Activated naive CD8-positive, alpha-beta T cell (primary cell): ENCODE data around the gene CCDC14.
"Not testable (repeated sequence)": the region's sequence is repeated elsewhere in the genome, so short reads cannot be mapped to it uniquely, and the experiment has no call there.

Experiments used
- H3K27ac Mint-ChIP-seq: one replicate; pipeline ENCODE4 v1.8.0; 2021; ENCODE audit warnings: mixed read lengths
- H3K27me3 Mint-ChIP-seq: one replicate; pipeline ENCODE4 v1.8.0; 2021; ENCODE audit warnings: mixed read lengths
- H3K36me3 Mint-ChIP-seq: one replicate; pipeline ENCODE4 v1.8.0; 2021; ENCODE audit warnings: mixed read lengths
- H3K4me1 Mint-ChIP-seq: one replicate; pipeline ENCODE4 v1.8.0; 2021; ENCODE audit warnings: low read depth, mixed read lengths
- H3K4me3 Mint-ChIP-seq: one replicate; pipeline ENCODE4 v1.8.0; 2021; ENCODE audit warnings: mild to moderate bottlenecking, mixed read lengths
- H3K9me3 Mint-ChIP-seq: one replicate; pipeline ENCODE4 v1.8.0; 2021; ENCODE audit warnings: low read depth, mixed read lengths

CCDC14 gene

DNA sequence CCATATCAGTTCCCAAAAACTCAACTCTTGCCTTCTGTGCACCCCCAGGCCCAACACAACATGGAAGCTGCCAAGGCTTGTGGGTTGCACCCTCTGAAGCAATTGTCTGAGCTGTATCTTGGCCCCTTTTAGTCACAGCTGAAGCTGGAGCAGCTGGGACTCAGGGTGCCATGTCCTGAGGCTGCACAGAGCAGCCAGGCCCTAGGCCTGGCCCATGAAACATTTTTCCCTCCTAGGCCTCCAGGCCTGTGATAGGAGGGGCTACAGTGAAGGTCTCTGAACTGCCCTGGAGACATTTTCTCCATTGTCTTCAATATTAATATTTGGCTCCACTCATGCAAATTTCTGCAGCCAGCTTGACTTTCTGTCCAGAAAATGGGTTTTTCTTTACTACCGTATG, 68.8 kb downstream of the CCDC14 start:
- Mint-ChIP-seq H3K4me3 (no peak overlapping the region), H3K36me3 (peaks cover 7% of the 10 kb centered on the region), H3K27ac (no peak overlapping the region), H3K27me3 (peaks cover 10% of the 10 kb centered on the region), H3K9me3 (peaks cover 14% of the 10 kb centered on the region), H3K4me1 (no peaks in the 10 kb centered on the region)

GRCh38 chr3:123890991-123891390, 70.0 kb downstream of the CCDC14 start:
- H3K27ac Mint-ChIP-seq, H3K4me1 Mint-ChIP-seq, H3K36me3 Mint-ChIP-seq, H3K4me3 Mint-ChIP-seq: not testable (repeated sequence)
- H3K9me3 Mint-ChIP-seq, result peaks cover 14% of the 10 kb centered on the region
- H3K27me3 Mint-ChIP-seq, result peaks cover 15% of the 10 kb centered on the region

- peaks cover 21% of the 10 kb centered on the region for H3K27me3 Mint-ChIP-seq
- H3K27ac Mint-ChIP-seq, H3K4me3 Mint-ChIP-seq, H3K4me1 Mint-ChIP-seq, H3K36me3 Mint-ChIP-seq: not testable (repeated sequence)
- H3K9me3 Mint-ChIP-seq, result peaks cover 14% of the 10 kb centered on the region
Measured at GRCh38 chr3:123890162-123890561, 70.9 kb downstream of the CCDC14 start.

- Mint-ChIP-seq H3K4me3 (no peak overlapping the region), H3K9me3 (no peaks in the 10 kb centered on the region), H3K36me3 (no peaks in the 10 kb centered on the region), H3K4me1 (peaks cover 16% of the 10 kb centered on the region), H3K27me3 (peaks cover 38% of the 10 kb centered on the region), H3K27ac (no peak overlapping the region)
Measured at GRCh38 chr3:123884993-123885392, 76.0 kb downstream of the CCDC14 start.

GRCh38 chr3:123884203-123884831, 76.7 kb downstream of the CCDC14 start, which contains the start of gene MYLK:
TSS of gene MYLK (minus strand) at chr3:123884332. CDS start at chr3:123793841, 90,491 bp downstream.
- Mint-ChIP-seq H3K4me3 (peak within 1 kb of the TSS; percentile 80), H3K27ac (no peak within 1 kb of the TSS), H3K4me1 (peaks cover 16% of the 10 kb centered on the region), H3K27me3 (peaks cover 37% of the 10 kb centered on the region), H3K9me3 (no peaks in the 10 kb centered on the region), H3K36me3 (no peaks in the 10 kb centered on the region)

DNA sequence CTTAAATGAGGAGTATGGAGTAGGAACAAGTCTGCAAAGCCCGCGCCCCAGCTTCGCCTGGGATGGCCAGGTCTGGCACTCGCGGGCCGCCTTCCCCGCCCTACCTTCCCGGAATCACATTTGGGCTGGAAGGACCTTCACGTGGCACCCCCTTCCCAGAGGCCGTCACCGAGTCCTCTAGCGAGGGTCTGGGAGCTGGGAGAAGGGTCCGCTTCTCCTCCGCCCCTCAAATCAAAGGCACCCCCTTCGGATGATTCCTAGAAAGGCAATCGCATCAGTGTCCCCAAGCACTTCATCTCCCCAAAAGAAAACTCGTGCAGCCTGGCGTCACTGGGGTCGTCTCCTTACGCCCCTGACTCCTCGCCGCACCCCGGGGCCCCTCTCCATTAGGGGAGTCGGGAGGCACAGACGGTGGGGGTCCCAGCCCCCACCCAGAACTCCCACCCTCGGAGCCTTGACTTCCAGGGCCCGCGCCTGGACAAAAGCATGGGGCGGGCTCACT, 77.3 kb downstream of the CCDC14 start:
- peak overlapping the region; percentile 59 for H3K4me3 Mint-ChIP-seq
- peaks cover 16% of the 10 kb centered on the region for H3K4me1 Mint-ChIP-seq
- H3K27ac Mint-ChIP-seq, result no peak overlapping the region
- H3K27me3 Mint-ChIP-seq, result peaks cover 34% of the 10 kb centered on the region
- H3K36me3 Mint-ChIP-seq, result no peaks in the 10 kb centered on the region
- H3K9me3 Mint-ChIP-seq, result no peaks in the 10 kb centered on the region

GRCh38 chr3:123883111-123883510, 77.9 kb downstream of the CCDC14 start:
- H3K9me3 Mint-ChIP-seq, result no peaks in the 10 kb centered on the region
- H3K27ac Mint-ChIP-seq, result no peak overlapping the region
- H3K4me1 Mint-ChIP-seq, result peaks cover 16% of the 10 kb centered on the region
- H3K4me3 Mint-ChIP-seq, result peak overlapping the region; percentile 59
- no peaks in the 10 kb centered on the region for H3K36me3 Mint-ChIP-seq
- H3K27me3 Mint-ChIP-seq, result peaks cover 34% of the 10 kb centered on the region

- no peak overlapping the region for H3K27ac Mint-ChIP-seq
- H3K4me1 Mint-ChIP-seq, result peaks cover 16% of the 10 kb centered on the region
- H3K4me3 Mint-ChIP-seq, result no peak overlapping the region
- H3K27me3 Mint-ChIP-seq, result peaks cover 30% of the 10 kb centered on the region
- H3K36me3 Mint-ChIP-seq, result no peaks in the 10 kb centered on the region
- H3K9me3 Mint-ChIP-seq, result no peaks in the 10 kb centered on the region
Measured at GRCh38 chr3:123881771-123882170, 79.3 kb downstream of the CCDC14 start.

DNA sequence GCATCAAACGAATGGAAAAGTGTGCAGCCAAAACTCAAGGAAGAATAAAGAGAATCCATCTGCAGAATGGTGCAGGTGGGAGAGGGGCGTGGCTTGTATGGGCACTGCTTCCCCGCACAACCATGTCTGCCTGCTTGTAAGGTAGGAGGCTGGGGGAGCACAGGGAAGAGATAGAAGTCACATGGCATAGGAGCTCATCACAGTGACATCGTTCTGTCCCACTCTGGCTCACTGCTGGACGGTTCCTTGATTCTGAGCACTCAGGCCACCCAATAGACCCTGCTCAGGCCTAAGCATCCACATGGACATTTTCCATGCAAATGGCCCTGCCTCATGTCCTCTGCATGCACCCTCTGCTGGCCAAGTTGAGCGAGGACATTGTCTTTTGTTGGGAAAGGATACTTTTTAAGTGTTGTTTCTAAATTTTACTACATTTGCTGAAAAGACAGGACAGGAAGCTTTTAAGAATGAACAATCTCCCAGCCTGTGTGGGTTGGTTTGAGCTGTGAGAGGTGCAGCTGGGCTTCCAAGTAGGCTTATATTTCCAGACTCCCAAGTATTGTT, 79.9 kb downstream of the CCDC14 start:
- H3K27ac Mint-ChIP-seq, result no peak overlapping the region
- H3K4me1 Mint-ChIP-seq, result peaks cover 16% of the 10 kb centered on the region
- H3K9me3 Mint-ChIP-seq, result no peaks in the 10 kb centered on the region
- no peak overlapping the region for H3K4me3 Mint-ChIP-seq
- peaks cover 26% of the 10 kb centered on the region for H3K27me3 Mint-ChIP-seq
- H3K36me3 Mint-ChIP-seq, result no peaks in the 10 kb centered on the region

DNA sequence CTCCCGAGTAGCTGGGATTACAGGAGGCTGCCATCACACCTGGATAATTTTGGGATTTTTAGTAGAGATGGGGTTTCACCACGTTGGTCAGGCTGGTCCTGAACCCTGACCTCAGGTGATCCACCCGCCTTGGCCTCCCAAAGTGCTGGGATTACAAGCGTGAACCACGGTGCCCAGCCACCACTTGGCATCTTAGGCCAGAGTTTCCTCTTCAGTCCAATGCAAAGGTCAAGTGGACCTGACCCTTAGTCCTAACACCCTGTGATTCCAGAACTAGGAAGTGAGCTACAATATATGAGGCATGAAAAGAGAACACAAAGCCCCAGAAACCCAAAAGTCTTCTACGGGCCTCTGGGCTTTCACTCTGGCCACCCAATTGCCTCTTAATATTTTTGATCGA, 82.2 kb downstream of the CCDC14 start:
- Mint-ChIP-seq H3K27me3 (peaks cover 16% of the 10 kb centered on the region), H3K4me3 (no peak overlapping the region), H3K9me3 (no peaks in the 10 kb centered on the region), H3K27ac (no peak overlapping the region), H3K36me3 (no peaks in the 10 kb centered on the region), H3K4me1 (peaks cover 10% of the 10 kb centered on the region)

GRCh38 chr3:123877965-123878364, 83.1 kb downstream of the CCDC14 start:
- Mint-ChIP-seq H3K27me3 (peaks cover 11% of the 10 kb centered on the region), H3K4me3 (no peak overlapping the region), H3K9me3 (no peaks in the 10 kb centered on the region), H3K36me3 (no peaks in the 10 kb centered on the region), H3K27ac (no peak overlapping the region), H3K4me1 (peaks cover 1% of the 10 kb centered on the region)

DNA sequence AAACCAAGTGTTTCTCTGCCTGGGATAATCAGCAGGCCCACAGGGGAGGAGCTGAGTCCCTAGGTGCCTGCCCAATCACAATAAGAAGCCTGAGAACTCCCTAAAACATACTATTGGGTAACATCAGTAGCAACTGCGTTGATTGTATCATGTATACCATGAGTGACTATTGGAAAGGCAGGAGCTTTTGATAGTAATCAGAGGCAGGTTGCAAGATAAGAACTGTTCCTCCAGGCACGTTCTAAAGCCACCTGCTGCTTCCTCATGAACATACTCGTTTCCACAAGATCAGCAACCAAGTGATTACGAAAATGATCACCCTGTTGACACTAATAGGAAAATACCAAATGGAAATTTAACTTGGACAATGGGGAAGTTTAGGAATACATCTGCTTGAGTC, 83.6 kb downstream of the CCDC14 start:
- Mint-ChIP-seq H3K27ac (no peak overlapping the region), H3K36me3 (no peaks in the 10 kb centered on the region), H3K27me3 (peaks cover 8% of the 10 kb centered on the region)

DNA sequence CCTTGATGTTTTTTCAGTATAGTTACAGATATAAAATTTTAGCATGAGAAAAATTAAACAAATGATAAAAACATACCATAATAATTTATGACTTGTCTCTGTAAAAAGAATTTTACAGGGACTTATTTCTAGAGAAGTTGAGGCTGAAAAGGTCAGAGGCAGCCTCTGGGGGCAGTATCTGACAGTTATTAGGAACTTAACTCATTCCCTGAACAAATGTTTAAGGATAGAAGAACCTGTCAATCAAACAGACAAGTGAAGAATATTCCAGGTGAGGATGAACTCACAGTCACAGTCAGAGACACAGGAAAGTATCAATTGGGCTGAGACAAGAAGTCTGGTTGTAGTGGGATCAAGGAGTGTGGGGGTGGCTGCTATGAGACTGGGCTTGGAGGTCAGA, 84.2 kb downstream of the CCDC14 start:
- no peaks in the 10 kb centered on the region for H3K36me3 Mint-ChIP-seq
- no peaks in the 10 kb centered on the region for H3K9me3 Mint-ChIP-seq
- H3K4me3 Mint-ChIP-seq, result no peak overlapping the region
- H3K27me3 Mint-ChIP-seq, result peaks cover 8% of the 10 kb centered on the region
- H3K4me1 Mint-ChIP-seq, result no peaks in the 10 kb centered on the region
- no peak overlapping the region for H3K27ac Mint-ChIP-seq

More for the DNA sequence above, 83.6 kb downstream of the CCDC14 start:
- Mint-ChIP-seq H3K4me1 (no peaks in the 10 kb centered on the region), H3K9me3 (no peaks in the 10 kb centered on the region), H3K4me3 (no peak overlapping the region)

DNA sequence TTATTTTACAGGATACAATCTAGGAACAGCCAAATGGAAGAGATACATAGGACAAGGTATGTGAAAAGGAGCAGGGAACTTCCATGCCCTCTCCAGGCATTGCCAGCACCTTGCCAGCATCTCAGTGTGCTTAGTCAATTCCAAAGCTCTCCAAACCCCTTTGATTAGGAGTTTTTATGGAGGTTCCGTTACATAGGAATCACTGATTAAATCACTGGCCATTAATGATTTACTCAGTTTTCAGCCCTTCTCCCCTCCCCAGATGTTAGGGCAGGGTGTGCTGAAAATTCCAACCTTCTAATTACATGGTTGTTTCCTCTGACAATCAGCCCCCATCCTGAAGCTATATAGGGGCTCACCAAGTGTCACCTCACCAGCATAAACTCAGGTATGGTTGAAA, 88.4 kb downstream of the CCDC14 start:
- Mint-ChIP-seq H3K36me3 (no peaks in the 10 kb centered on the region), H3K9me3 (no peaks in the 10 kb centered on the region), H3K4me1 (no peaks in the 10 kb centered on the region), H3K4me3 (no peak overlapping the region), H3K27me3 (peaks cover 1% of the 10 kb centered on the region), H3K27ac (no peak overlapping the region)

DNA sequence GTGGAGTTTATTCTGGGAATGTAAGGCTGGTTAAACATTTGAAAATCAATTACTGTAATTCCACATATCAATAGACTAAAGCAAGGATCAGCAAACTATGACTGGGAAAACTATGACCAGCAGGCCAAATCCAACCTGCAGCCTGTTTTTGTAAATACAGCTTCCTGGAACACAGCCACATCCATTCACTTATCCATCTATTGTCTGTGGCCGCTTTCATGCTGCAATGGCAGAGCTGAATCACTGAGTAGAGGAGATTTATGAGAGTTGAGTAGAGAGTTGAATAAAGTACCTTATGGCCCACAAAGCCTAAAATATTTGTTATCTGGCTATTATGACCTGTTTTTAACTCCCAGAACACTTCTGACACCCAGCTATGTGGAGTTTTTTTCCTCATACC, 89.1 kb downstream of the CCDC14 start:
- Mint-ChIP-seq H3K27ac (no peak overlapping the region), H3K27me3 (peaks cover 1% of the 10 kb centered on the region), H3K4me1 (no peaks in the 10 kb centered on the region), H3K9me3 (no peaks in the 10 kb centered on the region), H3K36me3 (no peaks in the 10 kb centered on the region), H3K4me3 (no peak overlapping the region)

GRCh38 chr3:123870033-123870432, 91.0 kb downstream of the CCDC14 start:
- no peaks in the 10 kb centered on the region for H3K36me3 Mint-ChIP-seq
- no peaks in the 10 kb centered on the region for H3K9me3 Mint-ChIP-seq
- H3K4me1 Mint-ChIP-seq, result no peaks in the 10 kb centered on the region
- H3K4me3 Mint-ChIP-seq, result no peak overlapping the region
- H3K27me3 Mint-ChIP-seq, result peaks cover 1% of the 10 kb centered on the region
- H3K27ac Mint-ChIP-seq, result no peak overlapping the region
